IPS DF 19.7 (cell line): ENCODE data around the gene THADA.

ENCODE experiments used
- DNase-seq: peaks from one replicate; pipeline ENCODE4 v3.0.0-alpha.2; 2013; ENCODE audit warnings: low read depth, low spot score

THADA gene

GRCh38 chr2:43358410-43359201 lies 237.2 kb downstream of the THADA start:
- no peak for DNase-seq

GRCh38 chr2:43356774-43357173 lies 239.1 kb downstream of the THADA start:
- DNase-seq, result no peak

GRCh38 chr2:43355399-43355798 lies 240.4 kb downstream of the THADA start:
- DNase-seq, result no peak

- no peak for DNase-seq
Measured at GRCh38 chr2:43349904-43350303, 245.9 kb downstream of the THADA start.

GRCh38 chr2:43348908-43349661 lies 246.8 kb downstream of the THADA start:
- no peak for DNase-seq

GRCh38 chr2:43347746-43348145 lies 248.1 kb downstream of the THADA start:
- DNase-seq, result no peak

- no peak for DNase-seq
Measured at GRCh38 chr2:43346602-43347567, 249.0 kb downstream of the THADA start.

- no peak for DNase-seq
Measured at GRCh38 chr2:43345872-43346271, 250.0 kb downstream of the THADA start.

- no peak for DNase-seq
Measured at GRCh38 chr2:43345391-43345813, 250.4 kb downstream of the THADA start.

GRCh38 chr2:43344868-43345373 lies 250.9 kb downstream of the THADA start:
- DNase-seq, result no peak

- no peak for DNase-seq
Measured at GRCh38 chr2:43343573-43344304, 252.1 kb downstream of the THADA start.

GRCh38 chr2:43341959-43342757 lies 253.7 kb downstream of the THADA start:
- no peak for DNase-seq

GRCh38 chr2:43340945-43341356 lies 254.9 kb downstream of the THADA start:
- no peak for DNase-seq

- DNase-seq, result no peak
Measured at GRCh38 chr2:43340066-43340465, 255.8 kb downstream of the THADA start.

- DNase-seq, result no peak
Measured at GRCh38 chr2:43333656-43334144, 262.1 kb downstream of the THADA start.

- DNase-seq, result no peak
Measured at GRCh38 chr2:43333101-43333655, 262.7 kb downstream of the THADA start.

- no peak for DNase-seq
Measured at GRCh38 chr2:43332653-43333052, 263.2 kb downstream of the THADA start.

GRCh38 chr2:43331422-43331821 lies 264.4 kb downstream of the THADA start:
- no peak for DNase-seq

GRCh38 chr2:43329637-43330036 lies 266.2 kb downstream of the THADA start:
- DNase-seq, result no peak

- DNase-seq, result no peak
Measured at GRCh38 chr2:43328832-43329231, 267.0 kb downstream of the THADA start.
